ENCODE results near the gene NCAM1. TPM values are rescaled to one million over a fixed set of nuclear protein-coding genes. Genes with fewer than 3 reads are reported as not detected.

NCAM1 gene
- total and polyA plus RNA-seq, 9 of the 15 experiments (the other 6 are each of a cell fraction or from before 2014, with no cell fraction given): 0.09 to 0.23 TPM; not detected in 7

GRCh38 chr11:113198972-113199661 is 237.9 kb downstream of the NCAM1 start:
- no TSS peak for BruUV-seq (replicated peaks)
- no peaks in the 10 kb centered on the region for H3K9me3 ChIP-seq (replicated peaks; ENCODE audit: control insufficient read depth, insufficient read depth, low read depth, low read length)
- TF ChIP-seq ZNF561 (CRISPR knock-in tag; conservative IDR thresholded peaks at IDR 0.05) (no peak), TEAD1 (CRISPR knock-in tag; IDR thresholded peaks at IDR 0.05) (no peak), NCOA2 (IDR thresholded peaks at IDR 0.05; ENCODE audit: partially characterized antibody in 2 of 2) (no peak), THRAP3 (IDR thresholded peaks at IDR 0.05; ENCODE audit: borderline replicate concordance) (no peak), E2F5 (CRISPR knock-in tag; IDR thresholded peaks at IDR 0.05) (no peak), GTF2E2 (tag; IDR thresholded peaks at IDR 0.05) (no peak), ETV6 (IDR thresholded peaks at IDR 0.05; ENCODE audit: borderline replicate concordance in 1 of 2, low read depth in 2 of 2, low read length in 1 of 2) (no peak), ETV6 (CRISPR knock-in tag; IDR thresholded peaks at IDR 0.05; ENCODE audit: borderline replicate concordance) (no peak), ZNF263 (CRISPR knock-in tag; IDR thresholded peaks at IDR 0.05; ENCODE audit: borderline replicate concordance) (no peak), EGR1 (conservative IDR thresholded peaks at IDR 0.05) (no peak)
- ATAC-seq (no peak), FAIRE-seq (no peak), DNase-seq (ENCODE audit: extremely low read depth in 1 of 4, low spot score in 3 of 4) (no peak)
- ChIA-PET POLR2A (no interaction called here), CTCF (ENCODE audit: low intra/inter-chr PET ratio) (no interaction called here)
- no peak overlapping the region for H3K27ac ChIP-seq (ENCODE audit: extremely low read depth, low read depth, low read length)
- in situ Hi-C loops (cut with MboI): no loop called here
- no peaks in the 10 kb centered on the region for H3K4me1 ChIP-seq (replicated peaks in 1 of 2; ENCODE audit: control insufficient read depth in 2 of 2, insufficient read depth in 2 of 2, low read length in 2 of 2)
- peaks cover 13 to 33% of the 10 kb centered on the region in 2 experiments; a peak in 4 of 5 replicates for H3K27me3 ChIP-seq (ENCODE audit: control insufficient read depth in 2 of 2, insufficient read depth in 2 of 2, low read length in 2 of 2)
- no peak overlapping the region for H3K4me3 ChIP-seq
- H3K4me2 ChIP-seq (ENCODE audit: insufficient read depth, low read length): no peak overlapping the region
- no peaks in the 10 kb centered on the region for H3K36me3 ChIP-seq (ENCODE audit: control insufficient read depth, insufficient read depth, low read length)
- no peaks in the 10 kb centered on the region for H3K79me2 ChIP-seq (ENCODE audit: control insufficient read depth, insufficient read depth, low read length)
- H2AFZ ChIP-seq (ENCODE audit: low read depth, low read length): no peak overlapping the region
- no peaks in the 10 kb centered on the region for H3K9me1 ChIP-seq (ENCODE audit: control insufficient read depth, insufficient read depth, low read length)
- 0% methylated on average over 9 of the region's 10 CpGs for WGBS (ENCODE audit: insufficient coverage, low coverage, missing lambda C conversion rate)
- intact Hi-C loops (cut with micrococcal nuclease): no loop called here
- no peaks in the 10 kb centered on the region for H4K20me1 ChIP-seq (replicated peaks; ENCODE audit: control insufficient read depth, insufficient read depth, low read length)
- H3K9ac ChIP-seq (ENCODE audit: insufficient read depth in 1 of 2, low read depth in 2 of 2, low read length in 2 of 2): no peak overlapping the region

All from K562 (cell line).